HT1080 (cell line): Measurements from ENCODE around the gene PEDS1. TPM values are rescaled to one million over a fixed set of nuclear protein-coding genes. Genes with fewer than 3 reads are reported as not detected.
"Not testable (repeated sequence)": the region's sequence is repeated elsewhere in the genome, so short reads cannot be mapped to it uniquely, and the experiment has no call there.

Source experiments
- DNase-seq: peaks from one replicate; pipeline ENCODE4 v3.0.0-alpha.2; 2015; ENCODE audit warnings: low read depth
- total RNA-seq: library from RNA; depleted of rRNA; stranded (reverse); fragments of >200 nt; shearing (Covaris generic); gene quantifications from 2 replicates; pipeline ENCODE4 v1.2.3, GENCODE V29; 2014; rRNA removed

PEDS1 gene
- total RNA-seq, 1 experiment from 2014 or later = 38.7 TPM

DNA sequence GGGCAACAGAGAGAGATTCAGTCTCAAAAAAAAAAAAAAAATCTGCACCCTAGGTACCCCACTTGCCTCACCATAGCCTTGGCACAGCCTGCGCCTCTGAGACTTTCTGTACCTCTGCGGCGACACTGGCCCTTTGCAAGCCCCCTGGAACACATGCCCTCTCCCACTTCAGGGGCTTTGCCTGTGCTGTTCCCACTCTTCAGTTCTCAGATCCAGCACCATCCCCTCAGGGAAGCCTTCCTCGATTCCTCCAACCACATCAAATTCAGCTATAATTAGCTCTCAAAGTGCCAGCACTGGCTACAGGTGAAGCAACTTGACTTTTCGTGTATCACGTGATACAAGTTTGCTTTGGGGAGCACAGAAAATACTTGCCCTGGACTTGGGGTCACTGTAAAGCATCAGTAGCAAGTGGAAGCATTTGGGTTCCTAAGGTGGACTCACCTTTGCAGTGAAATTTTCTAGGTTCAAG, 38.4 kb downstream of the PEDS1 start:
- no peak for DNase-seq

DNA sequence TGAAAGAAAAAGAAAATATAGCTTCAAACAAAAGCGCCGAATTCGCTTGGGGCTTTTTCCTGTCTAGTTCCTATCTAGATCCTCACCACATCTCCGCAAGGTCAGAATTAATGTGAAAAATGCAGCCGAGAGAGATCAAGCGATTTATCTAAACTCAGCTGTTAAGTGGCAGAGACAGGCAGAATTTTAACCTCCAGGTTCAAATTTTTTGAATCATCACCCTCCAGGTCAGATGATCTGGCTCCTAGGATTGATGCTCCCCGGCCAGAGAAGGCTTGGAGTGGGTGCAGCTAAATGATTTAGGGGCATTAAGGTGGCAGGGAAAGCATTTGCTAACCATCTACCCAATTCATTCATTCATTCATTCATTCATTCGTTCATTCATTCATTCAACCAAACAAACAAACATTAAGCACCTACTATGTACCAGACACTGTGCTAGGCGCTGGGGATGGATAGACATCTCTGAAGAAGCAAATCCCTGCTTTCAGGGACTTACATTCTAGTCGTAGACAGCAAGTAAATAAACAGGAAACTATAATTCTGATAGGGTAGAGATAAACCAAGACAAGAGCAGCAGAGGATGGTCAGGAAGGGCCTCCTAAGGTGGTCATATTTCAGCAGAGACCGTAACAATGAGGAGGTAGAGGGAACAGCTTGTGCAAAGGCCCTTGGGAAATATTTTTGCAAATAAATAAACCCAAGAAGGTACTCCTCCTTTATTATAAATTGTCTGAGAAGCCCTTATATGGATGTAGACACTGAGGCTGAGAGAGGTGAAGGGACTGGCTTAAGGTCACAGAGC, 39.9 kb downstream of the PEDS1 start:
- DNase-seq = no peak

DNA sequence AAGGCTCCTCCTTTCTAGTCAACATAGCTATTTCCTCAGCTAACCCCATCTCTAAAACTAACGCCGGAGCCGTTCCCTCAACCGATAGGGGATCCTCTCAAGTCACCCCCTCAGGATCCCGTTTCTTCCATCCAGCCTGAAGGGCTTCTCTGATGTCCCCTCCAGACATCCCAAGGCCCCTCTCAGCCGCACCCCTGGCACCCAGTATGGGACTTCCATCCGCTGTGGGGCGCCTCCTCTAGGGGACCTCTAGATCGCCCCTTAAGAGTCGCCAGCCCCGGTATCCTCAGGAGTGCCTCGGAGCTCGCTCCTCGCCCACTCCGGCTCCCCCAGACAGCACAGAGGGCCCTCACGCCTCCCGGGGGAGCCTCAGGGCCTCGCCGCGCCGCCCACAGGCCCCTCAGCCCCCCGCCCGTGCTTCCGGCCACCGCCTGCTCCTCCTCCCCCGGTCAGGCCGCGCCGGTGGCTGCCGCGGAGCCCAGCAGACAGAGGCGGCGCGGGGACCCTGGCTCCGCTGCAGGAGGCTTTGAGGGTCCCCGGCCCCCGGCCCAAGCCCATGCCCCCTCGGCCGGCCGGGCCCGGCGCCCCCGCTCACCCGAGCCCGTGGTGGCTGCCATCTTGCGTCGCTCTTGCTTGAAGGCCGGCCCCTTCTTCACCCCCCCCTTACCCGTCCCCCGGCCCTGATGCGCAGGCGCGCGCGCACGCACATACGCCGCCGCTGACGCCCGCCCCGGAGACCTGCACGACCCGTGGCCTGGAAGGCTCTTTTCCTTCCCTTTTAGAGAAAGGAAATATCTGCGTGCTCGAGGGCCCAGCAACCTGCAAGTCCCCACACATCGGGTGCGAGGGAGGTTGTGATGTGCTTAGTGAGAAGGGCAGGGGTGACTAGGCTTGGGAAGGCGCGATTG, 40.8 kb downstream of the PEDS1 start, which contains the start of gene UBE2V1:
Gene UBE2V1 (minus strand): TSS at position 639 of the 908 bp plus-strand sequence. CDS start 22 bp downstream, at position 617.
- peak; percentile 79 for DNase-seq

DNA sequence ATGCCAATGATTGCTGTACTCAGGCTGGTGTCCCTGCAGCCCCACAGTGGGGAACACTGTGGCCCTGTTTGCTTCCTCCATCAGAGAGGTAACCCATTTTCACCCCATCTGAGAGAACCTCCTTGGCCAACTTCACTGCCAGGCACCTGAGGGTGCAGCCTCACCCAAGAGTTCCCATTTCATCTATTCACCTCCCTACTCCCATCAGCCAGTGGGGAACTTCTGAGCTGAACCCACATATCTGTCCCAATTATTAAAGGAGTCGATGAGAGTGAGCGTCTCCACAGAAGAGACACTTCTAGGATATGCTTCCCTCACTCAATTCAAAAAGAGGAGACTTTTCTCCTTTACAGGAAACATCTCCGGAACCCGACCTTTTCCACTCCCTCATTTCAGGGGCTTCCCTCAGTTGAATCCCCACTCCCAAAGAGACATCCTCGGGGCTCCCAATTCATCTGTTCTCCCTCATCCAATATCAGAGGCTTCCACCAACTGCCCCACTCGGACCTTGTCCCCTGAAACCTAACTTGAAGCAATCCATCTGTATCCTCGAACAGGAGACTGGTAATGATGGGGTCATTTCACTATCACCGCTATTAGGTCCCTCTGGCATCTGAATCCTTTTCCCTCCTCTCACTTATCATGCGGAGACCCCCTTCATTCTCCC, 41.6 kb downstream of the PEDS1 start:
- no peak for DNase-seq

DNA sequence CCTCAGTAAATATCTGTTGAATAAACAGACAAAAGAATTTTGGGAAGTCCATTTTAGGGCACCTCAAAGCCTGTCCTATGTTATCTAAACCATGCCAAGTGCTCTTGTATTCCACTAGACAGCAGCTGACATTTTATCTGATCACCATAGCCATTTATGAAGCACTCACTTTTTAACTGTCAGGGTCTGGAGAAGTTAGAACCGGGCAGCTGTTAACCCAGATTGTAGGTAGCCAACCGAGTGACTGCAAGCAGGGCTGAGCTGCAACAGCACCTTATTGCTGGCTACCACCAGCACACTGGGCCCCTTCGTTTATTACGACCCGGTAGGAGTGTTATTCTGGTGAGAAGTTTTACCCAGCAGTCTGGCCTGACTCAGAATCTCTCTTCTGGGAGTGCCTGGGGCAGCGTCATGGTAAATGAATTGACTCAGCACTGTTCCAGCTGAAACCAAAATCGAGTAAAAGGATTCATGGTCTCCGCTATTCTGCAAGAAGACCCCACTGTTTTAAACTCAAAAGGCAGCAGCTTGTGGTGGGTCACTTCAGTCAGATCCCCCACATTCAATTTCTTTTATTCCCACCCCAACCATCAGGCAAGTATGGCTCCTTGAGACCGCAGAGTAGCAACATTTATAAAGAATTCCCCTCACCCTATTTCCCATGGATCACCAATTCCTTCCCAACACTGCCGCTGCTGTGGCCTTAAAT, 42.2 kb downstream of the PEDS1 start:
- peak; percentile 44 for DNase-seq

DNA sequence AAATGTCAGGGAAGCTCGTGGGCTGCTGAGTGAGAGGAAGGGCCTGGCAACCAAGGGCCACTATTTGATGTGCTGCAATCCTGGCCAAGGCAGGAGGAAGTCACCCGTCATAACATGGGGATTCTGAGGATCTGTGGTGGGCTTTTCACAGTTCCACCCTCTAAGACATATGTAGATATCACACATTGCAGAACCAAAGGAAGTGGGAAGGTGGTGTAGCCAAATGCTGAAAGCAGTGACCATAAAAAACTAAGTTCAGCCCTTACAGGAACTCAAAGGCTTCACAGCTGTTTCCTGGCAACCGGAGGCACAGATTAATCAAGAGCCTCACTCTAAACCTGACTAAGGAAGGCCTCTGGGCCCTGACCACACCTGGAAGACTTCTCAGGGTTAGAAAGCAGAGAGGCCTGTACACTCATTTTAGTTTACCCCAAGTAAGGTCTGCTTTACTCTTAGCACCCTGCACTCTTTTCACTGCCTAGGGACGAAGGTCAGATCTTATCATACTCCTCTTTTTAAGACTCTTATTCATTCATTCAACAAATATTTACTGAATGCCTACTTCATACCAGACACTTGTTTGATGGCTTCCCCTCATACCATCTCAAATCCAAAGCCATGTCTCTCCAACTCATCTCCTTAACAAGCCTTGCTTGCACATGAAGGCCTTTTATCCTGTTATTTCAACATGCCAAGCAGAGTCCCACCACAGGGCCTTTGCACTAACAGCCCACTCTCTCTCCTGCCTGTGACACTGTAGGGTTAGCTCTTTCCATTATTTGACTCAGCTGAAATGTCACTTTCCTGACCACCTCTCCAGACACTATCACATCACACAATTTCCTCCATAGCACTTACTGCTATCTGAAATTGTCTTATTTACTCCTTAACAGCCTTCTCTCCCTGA, 43.1 kb downstream of the PEDS1 start:
- peak; percentile 31 for DNase-seq

DNA sequence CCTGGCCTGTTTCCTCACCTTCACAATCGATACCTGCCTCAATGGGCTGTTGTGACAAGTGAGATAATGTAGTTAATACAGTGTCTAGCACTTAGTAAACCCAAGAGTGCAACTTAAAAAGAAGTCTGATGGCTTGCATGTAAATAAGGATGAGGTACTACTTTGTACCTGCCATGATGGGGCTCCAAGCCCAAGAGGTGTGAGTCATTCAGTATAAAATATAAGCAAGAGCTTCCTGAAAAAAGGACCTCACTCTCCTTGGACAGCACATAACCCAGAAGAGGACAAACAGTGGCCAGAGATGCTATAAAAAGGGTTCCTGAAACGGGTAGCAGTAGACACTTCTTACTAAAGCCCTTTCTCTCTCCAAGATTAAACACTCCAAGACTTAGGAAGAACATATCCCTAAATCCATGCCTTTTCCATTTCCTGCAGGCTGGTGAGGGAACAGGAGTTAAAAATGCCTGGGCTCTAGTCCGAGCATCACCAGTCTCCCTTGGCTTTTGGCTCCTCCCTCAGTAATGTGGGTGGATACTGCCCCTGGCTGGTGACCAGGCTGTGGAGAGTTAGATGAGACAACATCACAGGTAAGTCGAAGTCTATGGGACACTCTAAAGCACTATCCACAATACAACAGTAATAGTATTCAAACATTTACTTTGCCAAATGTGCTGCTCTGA, 44.8 kb downstream of the PEDS1 start:
- no peak for DNase-seq

DNA sequence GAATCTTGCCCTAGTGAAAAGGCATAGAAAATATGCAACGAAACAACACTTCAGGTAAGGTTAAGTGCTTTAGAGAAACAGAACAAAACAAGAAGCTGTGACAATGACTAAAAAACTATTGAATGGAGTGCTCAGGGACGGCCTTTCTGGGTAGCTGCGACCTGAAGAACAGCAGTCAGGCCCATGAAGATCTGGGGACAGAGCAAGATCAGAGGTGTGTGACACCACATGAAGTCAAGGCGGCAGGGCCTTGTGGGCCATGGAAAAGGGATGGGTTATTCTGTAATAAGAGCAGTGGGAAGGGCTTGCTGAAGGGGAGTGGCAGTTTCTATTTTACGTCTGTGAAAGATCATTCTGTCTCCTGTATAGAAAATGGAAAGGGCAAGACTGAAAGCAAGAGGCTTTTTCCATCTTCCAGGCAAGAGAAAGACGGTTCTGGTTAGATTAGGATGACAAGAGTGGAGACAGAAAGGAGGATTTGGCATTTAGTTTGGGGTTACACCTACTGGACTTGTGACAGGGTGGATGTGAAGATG, 45.7 kb downstream of the PEDS1 start:
- DNase-seq = no peak

DNA sequence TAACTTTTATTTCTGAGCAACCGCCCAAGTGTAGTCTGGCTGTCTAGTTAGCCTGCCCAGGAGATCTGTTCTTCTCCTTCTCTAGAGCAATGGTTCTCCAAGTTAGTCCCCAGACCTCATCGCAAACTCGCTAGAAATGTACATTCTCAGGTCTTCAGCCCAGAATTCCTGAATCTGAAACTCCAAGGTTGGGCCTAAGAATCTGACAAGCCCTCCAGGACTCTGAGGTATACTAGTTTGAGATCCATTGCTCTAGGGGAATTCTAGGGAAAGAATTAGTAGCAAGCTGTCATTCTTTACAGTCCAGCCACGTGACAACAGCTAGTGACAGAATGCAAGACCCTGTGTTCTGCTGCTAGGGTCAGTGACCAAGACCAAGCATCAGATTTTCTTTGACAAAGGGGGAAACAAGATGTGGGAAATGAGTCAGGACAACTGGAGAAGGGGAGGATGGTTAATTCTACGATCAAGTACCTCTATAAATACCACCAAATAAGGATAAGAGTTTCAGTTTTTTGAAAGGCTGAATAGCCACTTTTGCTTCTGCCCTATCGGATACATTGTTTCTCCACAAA, 46.4 kb downstream of the PEDS1 start:
- no peak for DNase-seq

DNA sequence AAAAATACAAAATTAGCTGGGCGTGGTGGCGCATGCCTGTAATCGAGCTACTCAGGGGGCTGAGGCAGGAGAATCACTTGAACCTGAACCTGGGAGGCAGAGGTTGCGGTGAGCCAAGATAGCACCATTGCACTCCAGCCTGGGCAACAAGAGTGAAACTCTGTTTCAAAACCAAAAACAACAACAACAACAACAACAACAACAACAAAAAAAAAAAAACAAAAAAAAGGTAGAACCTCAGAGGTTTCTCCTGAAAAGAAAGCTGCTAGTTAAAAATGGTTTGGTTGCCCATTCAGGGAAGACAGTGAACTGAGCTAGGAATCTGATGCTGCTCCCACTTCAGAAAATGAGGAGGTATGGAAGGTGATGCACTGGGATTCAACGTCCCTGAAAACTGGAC, 46.9 kb downstream of the PEDS1 start:
- DNase-seq = not testable (repeated sequence)

Other genes with a start within 250 kb of the PEDS1 start
- gene SPATA2, start 238.2 kb downstream of the PEDS1 start, total RNA-seq = 6.7 and 8.7 TPM in 2 replicates
- 78.7 and 84.9 TPM in 2 replicates for gene RNF114, start 217.3 kb downstream of the PEDS1 start, total RNA-seq
- gene SNAI1, start 170.7 kb downstream of the PEDS1 start, total RNA-seq = 2.1 and 3.2 TPM in 2 replicates
- gene UBE2V1, start 40.6 kb downstream of the PEDS1 start, total RNA-seq = 42.3 and 66.9 TPM in 2 replicates
- 58.5 and 60.7 TPM in 2 replicates for gene CEBPB, start 37.1 kb upstream of the PEDS1 start, total RNA-seq